OCI-LY1 (cell line): Measurements from ENCODE around the gene CLEC14A.

Experiments used
- EZH2 ChIP-seq: fragments of 200-600 bp; sonication (generic), shearing (Covaris generic); IDR thresholded peaks from 2 replicates; pipeline ENCODE4 v1.8.0; 2017; ENCODE audit warnings: borderline replicate concordance, mixed run types, mild to moderate bottlenecking, antibody characterized with exemption, low read length, moderate library complexity, mixed read lengths
- TF ChIP-seq, protein P1 (sequence below): fragments of 200-600 bp; sonication (generic), shearing (Covaris generic); IDR thresholded peaks from 2 replicates; pipeline ENCODE4 v1.5.1; 2017; ENCODE audit warnings: mild to moderate bottlenecking, antibody characterized with exemption, low read length, moderate library complexity, mixed read lengths

- TF ChIP-seq, protein P1, sequence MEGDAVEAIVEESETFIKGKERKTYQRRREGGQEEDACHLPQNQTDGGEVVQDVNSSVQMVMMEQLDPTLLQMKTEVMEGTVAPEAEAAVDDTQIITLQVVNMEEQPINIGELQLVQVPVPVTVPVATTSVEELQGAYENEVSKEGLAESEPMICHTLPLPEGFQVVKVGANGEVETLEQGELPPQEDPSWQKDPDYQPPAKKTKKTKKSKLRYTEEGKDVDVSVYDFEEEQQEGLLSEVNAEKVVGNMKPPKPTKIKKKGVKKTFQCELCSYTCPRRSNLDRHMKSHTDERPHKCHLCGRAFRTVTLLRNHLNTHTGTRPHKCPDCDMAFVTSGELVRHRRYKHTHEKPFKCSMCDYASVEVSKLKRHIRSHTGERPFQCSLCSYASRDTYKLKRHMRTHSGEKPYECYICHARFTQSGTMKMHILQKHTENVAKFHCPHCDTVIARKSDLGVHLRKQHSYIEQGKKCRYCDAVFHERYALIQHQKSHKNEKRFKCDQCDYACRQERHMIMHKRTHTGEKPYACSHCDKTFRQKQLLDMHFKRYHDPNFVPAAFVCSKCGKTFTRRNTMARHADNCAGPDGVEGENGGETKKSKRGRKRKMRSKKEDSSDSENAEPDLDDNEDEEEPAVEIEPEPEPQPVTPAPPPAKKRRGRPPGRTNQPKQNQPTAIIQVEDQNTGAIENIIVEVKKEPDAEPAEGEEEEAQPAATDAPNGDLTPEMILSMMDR: no peak
- TF ChIP-seq EZH2: no peak
Observed at GRCh38 chr14:38205949-38206665, 49.8 kb downstream of the CLEC14A start.
